Activated naive CD8-positive, alpha-beta T cell treated with anti-CD3 and anti-CD28 coated beads for 36 hours (primary cell): ENCODE measurements around the gene SPATA45. TPM values are rescaled to one million over a fixed set of nuclear protein-coding genes. Genes with fewer than 3 reads are reported as not detected.
A peak's percentile ranks its signal among the peaks of the same experiment; 100 is the strongest.
"Not testable (repeated sequence)": the region's sequence is repeated elsewhere in the genome, so short reads cannot be mapped to it uniquely, and the experiment has no call there.

ENCODE experiments used
- DNase-seq: peaks from one replicate; pipeline ENCODE4 v3.0.0; 2021
- H3K27ac Mint-ChIP-seq: one replicate; pipeline ENCODE4 v1.8.0; 2022; ENCODE audit warnings: mild to moderate bottlenecking, moderate library complexity, mixed read lengths
- H3K27me3 Mint-ChIP-seq: one replicate; pipeline ENCODE4 v1.8.0; 2022; ENCODE audit warnings: mild to moderate bottlenecking, mixed read lengths
- H3K36me3 Mint-ChIP-seq: one replicate; pipeline ENCODE4 v1.8.0; 2021; ENCODE audit warnings: mild to moderate bottlenecking, mixed read lengths
- H3K4me1 Mint-ChIP-seq: one replicate; pipeline ENCODE4 v1.8.0; 2021; ENCODE audit warnings: mixed read lengths
- H3K4me3 Mint-ChIP-seq: one replicate; pipeline ENCODE4 v1.8.0; 2022; ENCODE audit warnings: mild to moderate bottlenecking, moderate library complexity, mixed read lengths
- H3K9me3 Mint-ChIP-seq: one replicate; pipeline ENCODE4 v1.8.0; 2022; ENCODE audit warnings: mixed read lengths
- total RNA-seq, 2 experiments: library from RNA; stranded (reverse); gene quantifications; one replicate each; pipeline ENCODE4 v1.2.3, GENCODE V29; 2021

Gene SPATA45
- not detected for total RNA-seq

GRCh38 chr1:212847549-212847948 is at the start of gene SPATA45:
TSS of gene SPATA45 (minus strand) at chr1:212847649. CDS start at chr1:212836149, 11,500 bp downstream.
- Mint-ChIP-seq H3K4me3 (no peak within 1 kb of the TSS), H3K9me3 (peaks cover 2% of the 10 kb centered on the region), H3K27me3 (no peaks in the 10 kb centered on the region)

GRCh38 chr1:212892108-212892507 is 44.7 kb upstream of the SPATA45 start:
- Mint-ChIP-seq H3K9me3 (no peaks in the 10 kb centered on the region), H3K36me3 (peaks cover 37% of the 10 kb centered on the region), H3K27ac (no peak overlapping the region), H3K27me3 (no peaks in the 10 kb centered on the region), H3K4me1 (no peaks in the 10 kb centered on the region), H3K4me3 (no peak overlapping the region)
- no peak for DNase-seq

More at GRCh38 chr1:212847549-212847948, at the start of gene SPATA45:
- Mint-ChIP-seq H3K36me3 (peaks cover 8% of the 10 kb centered on the region), H3K27ac (no peak within 1 kb of the TSS), H3K4me1 (no peaks in the 10 kb centered on the region)
- DNase-seq: no peak

GRCh38 chr1:212884592-212884991 is 37.1 kb upstream of the SPATA45 start:
- Mint-ChIP-seq H3K27me3 (no peaks in the 10 kb centered on the region), H3K9me3 (no peaks in the 10 kb centered on the region), H3K36me3 (peaks cover 12% of the 10 kb centered on the region), H3K4me1 (no peaks in the 10 kb centered on the region), H3K27ac (no peak overlapping the region), H3K4me3 (no peak overlapping the region)
- no peak for DNase-seq

GRCh38 chr1:212879947-212880690 is 32.7 kb upstream of the SPATA45 start:
- DNase-seq: no peak
- no peak overlapping the region for H3K27ac Mint-ChIP-seq
- no peak overlapping the region for H3K4me3 Mint-ChIP-seq
- H3K9me3 Mint-ChIP-seq: no peaks in the 10 kb centered on the region
- no peaks in the 10 kb centered on the region for H3K4me1 Mint-ChIP-seq
- H3K36me3 Mint-ChIP-seq: peaks cover 16% of the 10 kb centered on the region
- H3K27me3 Mint-ChIP-seq: no peaks in the 10 kb centered on the region

GRCh38 chr1:212878418-212878817 is 31.0 kb upstream of the SPATA45 start:
- peaks cover 24% of the 10 kb centered on the region for H3K36me3 Mint-ChIP-seq
- H3K27ac Mint-ChIP-seq: no peak overlapping the region
- H3K9me3 Mint-ChIP-seq: no peaks in the 10 kb centered on the region
- no peak overlapping the region for H3K4me3 Mint-ChIP-seq
- no peaks in the 10 kb centered on the region for H3K4me1 Mint-ChIP-seq
- no peak for DNase-seq
- no peaks in the 10 kb centered on the region for H3K27me3 Mint-ChIP-seq

GRCh38 chr1:212873518-212873917 is 26.1 kb upstream of the SPATA45 start:
- H3K27me3 Mint-ChIP-seq: no peaks in the 10 kb centered on the region
- no peaks in the 10 kb centered on the region for H3K9me3 Mint-ChIP-seq
- no peak overlapping the region for H3K27ac Mint-ChIP-seq

GRCh38 chr1:212871976-212872375 is 24.5 kb upstream of the SPATA45 start:
- no peak for DNase-seq
- H3K27ac Mint-ChIP-seq: no peak overlapping the region
- H3K4me3 Mint-ChIP-seq: no peak overlapping the region
- no peaks in the 10 kb centered on the region for H3K9me3 Mint-ChIP-seq
- no peaks in the 10 kb centered on the region for H3K27me3 Mint-ChIP-seq
- H3K4me1 Mint-ChIP-seq: no peaks in the 10 kb centered on the region
- H3K36me3 Mint-ChIP-seq: peaks cover 29% of the 10 kb centered on the region

More at GRCh38 chr1:212873518-212873917, 26.1 kb upstream of the SPATA45 start:
- DNase-seq: no peak
- Mint-ChIP-seq H3K36me3 (peaks cover 27% of the 10 kb centered on the region), H3K4me1 (no peaks in the 10 kb centered on the region), H3K4me3 (no peak overlapping the region)

GRCh38 chr1:212867192-212867591 is 19.7 kb upstream of the SPATA45 start:
- no peaks in the 10 kb centered on the region for H3K9me3 Mint-ChIP-seq
- no peak overlapping the region for H3K4me3 Mint-ChIP-seq
- H3K27me3 Mint-ChIP-seq: no peaks in the 10 kb centered on the region
- DNase-seq: no peak
- no peak overlapping the region for H3K27ac Mint-ChIP-seq
- H3K4me1 Mint-ChIP-seq: peaks cover 8% of the 10 kb centered on the region
- H3K36me3 Mint-ChIP-seq: peaks cover 21% of the 10 kb centered on the region

GRCh38 chr1:212864201-212864600 is 16.8 kb upstream of the SPATA45 start:
- no peaks in the 10 kb centered on the region for H3K27me3 Mint-ChIP-seq
- H3K4me1 Mint-ChIP-seq: peaks cover 11% of the 10 kb centered on the region
- no peaks in the 10 kb centered on the region for H3K9me3 Mint-ChIP-seq
- peaks cover 19% of the 10 kb centered on the region for H3K36me3 Mint-ChIP-seq
- H3K4me3 Mint-ChIP-seq: no peak overlapping the region
- no peak for DNase-seq
- no peak overlapping the region for H3K27ac Mint-ChIP-seq

- H3K9me3 Mint-ChIP-seq, H3K4me3 Mint-ChIP-seq, DNase-seq, H3K27ac Mint-ChIP-seq, H3K27me3 Mint-ChIP-seq: not testable (repeated sequence)
- Mint-ChIP-seq H3K4me1 (peaks cover 14% of the 10 kb centered on the region), H3K36me3 (peaks cover 25% of the 10 kb centered on the region)
Observed at GRCh38 chr1:212863345-212863744, 15.9 kb upstream of the SPATA45 start.

GRCh38 chr1:212862111-212862690 is 14.8 kb upstream of the SPATA45 start:
- Mint-ChIP-seq H3K27ac (no peak overlapping the region), H3K27me3 (no peaks in the 10 kb centered on the region)

GRCh38 chr1:212860713-212861581 is 13.5 kb upstream of the SPATA45 start:
- no peak for DNase-seq
- no peaks in the 10 kb centered on the region for H3K9me3 Mint-ChIP-seq
- no peak overlapping the region for H3K27ac Mint-ChIP-seq
- no peak overlapping the region for H3K4me3 Mint-ChIP-seq
- peaks cover 17% of the 10 kb centered on the region for H3K36me3 Mint-ChIP-seq
- no peaks in the 10 kb centered on the region for H3K27me3 Mint-ChIP-seq
- peaks cover 24% of the 10 kb centered on the region for H3K4me1 Mint-ChIP-seq

More at GRCh38 chr1:212862111-212862690, 14.8 kb upstream of the SPATA45 start:
- Mint-ChIP-seq H3K9me3 (no peaks in the 10 kb centered on the region), H3K4me1 (peaks cover 14% of the 10 kb centered on the region), H3K4me3 (no peak overlapping the region), H3K36me3 (peaks cover 25% of the 10 kb centered on the region)
- no peak for DNase-seq

- peaks cover 15% of the 10 kb centered on the region for H3K36me3 Mint-ChIP-seq
- peaks cover 19% of the 10 kb centered on the region for H3K4me1 Mint-ChIP-seq
- H3K4me3 Mint-ChIP-seq: no peak overlapping the region
- H3K27me3 Mint-ChIP-seq: no peaks in the 10 kb centered on the region
- peak; percentile 19 for DNase-seq
- H3K27ac Mint-ChIP-seq: peak overlapping the region; percentile 95
- no peaks in the 10 kb centered on the region for H3K9me3 Mint-ChIP-seq
Observed at GRCh38 chr1:212858461-212859265, 11.2 kb upstream of the SPATA45 start.

- peaks cover 18% of the 10 kb centered on the region for H3K36me3 Mint-ChIP-seq
- no peak within 1 kb of the TSS for H3K4me3 Mint-ChIP-seq
- DNase-seq: peak; percentile 97
Observed at GRCh38 chr1:212857992-212858460, 10.6 kb upstream of the SPATA45 start, which contains the start of gene FLVCR1. TSS of gene FLVCR1 (plus strand) at chr1:212858275. CDS start at chr1:212858453, 178 bp downstream.

More at GRCh38 chr1:212857992-212858460, 10.6 kb upstream of the SPATA45 start, which contains the start of gene FLVCR1:
- Mint-ChIP-seq H3K9me3 (no peaks in the 10 kb centered on the region), H3K4me1 (peaks cover 16% of the 10 kb centered on the region), H3K27me3 (no peaks in the 10 kb centered on the region), H3K27ac (peak within 1 kb of the TSS; percentile 95)
